CD4-positive, alpha-beta T cell treated with Interferon alpha-2 for 1 hour (primary cell): ENCODE measurements around the gene PALLD.
A peak's percentile ranks its signal among the peaks of the same experiment; 100 is the strongest.

Experiments used
- DNase-seq, 2 donors: peaks; one replicate each; pipeline ENCODE4 v3.0.0-alpha.2; 2020 to 2022

Gene PALLD

GRCh38 chr4:168736860-168737805, 240.3 kb downstream of the PALLD start:
- DNase-seq: no peak

DNA sequence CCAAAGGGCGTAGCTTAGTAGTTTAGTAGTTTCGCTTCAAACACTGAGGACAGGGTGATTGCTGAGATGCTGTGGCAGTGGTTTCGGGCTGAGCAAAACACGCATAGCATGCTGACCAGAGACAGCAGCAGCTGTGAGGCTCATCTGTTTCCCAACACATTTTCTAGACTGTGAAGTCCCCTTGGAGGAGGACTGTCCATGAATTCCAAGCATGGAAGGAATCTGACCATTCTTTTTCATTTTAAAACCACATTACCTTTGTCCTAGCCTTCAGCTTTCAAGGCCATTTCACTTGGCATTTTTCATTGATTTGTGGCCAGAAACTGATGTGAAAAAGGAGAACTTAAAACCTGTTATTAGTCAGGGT, 240.9 kb downstream of the PALLD start:
- DNase-seq: no peak

DNA sequence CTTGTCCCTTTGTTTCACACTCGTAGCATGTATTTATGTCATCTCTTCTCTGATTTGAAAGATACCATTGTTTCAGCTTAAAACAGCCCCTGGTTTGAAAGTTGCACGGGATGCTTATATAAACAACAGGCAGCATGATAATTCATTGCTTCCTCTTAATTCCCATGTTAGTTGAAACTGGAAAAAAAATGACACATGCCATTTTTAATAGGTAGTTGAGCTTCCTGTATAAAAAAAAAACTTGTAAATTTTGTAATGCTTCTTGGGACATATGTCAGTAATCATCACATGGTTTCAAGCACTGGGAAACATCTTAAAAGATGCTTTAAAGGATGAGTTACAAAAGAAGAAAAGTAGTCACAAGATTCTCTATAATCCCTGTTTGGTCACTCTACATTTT, 243.0 kb downstream of the PALLD start:
- DNase-seq: no peak

- DNase-seq: no peak
Measured at GRCh38 chr4:168740691-168741090, 243.8 kb downstream of the PALLD start.

DNA sequence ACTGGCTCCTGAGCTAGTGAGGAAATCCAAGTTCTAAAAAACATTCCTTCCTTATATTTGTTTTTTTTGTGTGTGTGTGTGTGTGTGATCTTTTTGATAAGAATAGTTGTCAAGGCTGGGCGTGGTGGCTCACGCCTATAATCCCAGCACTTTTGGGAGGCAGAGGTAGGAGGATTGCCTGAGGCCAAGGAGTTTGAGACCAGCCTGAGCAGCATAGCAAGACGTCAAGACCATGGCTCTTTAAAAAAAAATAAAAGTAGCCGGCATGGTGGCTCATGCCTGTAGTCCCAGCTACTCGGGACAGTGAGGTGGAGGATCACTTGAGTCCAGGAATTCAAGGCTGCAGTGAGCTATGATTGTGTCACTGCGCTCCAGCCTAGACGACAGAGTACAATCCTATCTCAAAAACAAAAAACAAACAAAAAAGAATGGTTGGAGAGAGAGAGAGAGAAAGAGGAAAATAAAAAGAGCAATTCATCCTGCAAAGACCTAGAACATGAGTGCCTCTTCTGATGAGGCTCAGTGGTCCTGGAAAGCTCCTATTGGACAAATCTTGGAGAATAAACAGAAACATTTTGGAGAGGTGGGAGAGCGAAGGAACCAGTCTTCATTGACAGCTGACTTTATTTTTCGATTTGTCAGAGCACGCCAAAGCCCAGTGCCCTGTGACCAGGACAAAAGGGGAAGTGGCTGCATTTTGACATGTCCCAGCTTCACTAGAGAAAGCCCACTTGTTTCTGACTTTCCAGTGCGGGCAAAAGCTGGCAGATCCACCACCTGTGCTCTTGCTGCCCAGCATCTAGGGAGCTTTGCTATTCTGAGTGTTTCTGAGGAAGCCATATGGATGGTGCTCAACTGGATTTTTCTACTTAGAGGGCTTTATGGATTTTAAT, 244.7 kb downstream of the PALLD start:
- DNase-seq: peak in 1 of 2 donors; percentile 9

GRCh38 chr4:168743131-168743530, 246.3 kb downstream of the PALLD start:
- no peak for DNase-seq

DNA sequence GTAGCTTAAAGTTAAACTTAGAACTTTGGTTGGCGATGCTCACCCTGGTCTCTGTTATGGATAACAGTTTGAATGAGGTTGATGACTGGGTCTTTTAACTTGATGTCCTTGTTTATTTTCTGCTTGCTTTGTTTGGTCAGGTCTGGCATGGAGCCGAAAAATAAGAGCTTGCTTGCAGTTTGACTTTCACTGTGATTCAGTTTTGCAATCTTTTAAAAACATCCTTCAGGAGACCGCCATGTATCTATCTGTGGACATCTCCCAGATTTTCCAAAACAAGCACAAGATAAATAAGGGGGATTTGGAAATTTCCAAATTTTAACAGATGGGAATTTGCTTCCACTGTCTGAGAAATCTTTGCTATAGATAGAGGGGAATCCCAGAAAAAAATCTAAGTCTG, 246.7 kb downstream of the PALLD start:
- DNase-seq: no peak

DNA sequence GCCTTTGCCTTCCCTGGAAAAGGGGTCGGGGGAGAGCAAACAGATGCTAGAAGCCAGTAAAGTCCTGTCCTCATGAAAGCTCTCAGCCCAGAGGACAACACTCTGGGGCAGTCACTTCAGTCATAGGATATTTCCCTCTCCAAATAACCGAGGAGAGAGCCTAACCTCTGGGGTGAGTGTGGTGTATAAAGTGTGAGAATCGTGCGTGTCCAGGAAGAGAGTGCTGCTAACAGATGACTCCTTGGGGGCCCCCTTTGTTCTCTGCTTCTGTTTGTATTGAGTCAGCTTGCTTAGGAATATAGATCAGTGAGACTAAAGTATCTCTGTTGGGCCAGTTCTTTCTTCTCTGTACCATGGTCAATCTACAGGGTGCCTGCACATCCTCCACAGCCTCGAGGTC, 247.2 kb downstream of the PALLD start:
- no peak for DNase-seq

GRCh38 chr4:168748807-168749206, 252.0 kb downstream of the PALLD start:
- DNase-seq: no peak

GRCh38 chr4:168751263-168752225, 254.7 kb downstream of the PALLD start:
- DNase-seq: no peak

- DNase-seq: no peak
Measured at GRCh38 chr4:168755598-168756477, 259.0 kb downstream of the PALLD start.

DNA sequence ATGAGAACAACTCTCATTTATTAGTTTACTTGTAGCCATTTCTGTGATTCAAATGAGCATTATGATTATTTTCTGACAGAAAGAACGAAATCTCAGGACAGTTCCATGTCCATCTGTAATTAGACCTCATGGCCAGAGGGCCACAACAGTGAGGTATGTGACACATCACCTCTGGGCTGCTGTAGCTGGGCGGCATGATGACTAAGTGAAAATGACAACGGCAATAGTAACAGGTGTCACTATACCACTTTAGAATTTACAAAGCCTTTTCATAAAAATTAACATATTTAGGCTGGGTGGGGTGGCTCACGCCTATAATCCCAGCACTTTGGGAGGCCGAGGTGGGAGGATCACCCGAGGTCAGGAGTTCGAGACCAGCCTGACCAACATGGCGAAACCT, 260.6 kb downstream of the PALLD start:
- DNase-seq: no peak

DNA sequence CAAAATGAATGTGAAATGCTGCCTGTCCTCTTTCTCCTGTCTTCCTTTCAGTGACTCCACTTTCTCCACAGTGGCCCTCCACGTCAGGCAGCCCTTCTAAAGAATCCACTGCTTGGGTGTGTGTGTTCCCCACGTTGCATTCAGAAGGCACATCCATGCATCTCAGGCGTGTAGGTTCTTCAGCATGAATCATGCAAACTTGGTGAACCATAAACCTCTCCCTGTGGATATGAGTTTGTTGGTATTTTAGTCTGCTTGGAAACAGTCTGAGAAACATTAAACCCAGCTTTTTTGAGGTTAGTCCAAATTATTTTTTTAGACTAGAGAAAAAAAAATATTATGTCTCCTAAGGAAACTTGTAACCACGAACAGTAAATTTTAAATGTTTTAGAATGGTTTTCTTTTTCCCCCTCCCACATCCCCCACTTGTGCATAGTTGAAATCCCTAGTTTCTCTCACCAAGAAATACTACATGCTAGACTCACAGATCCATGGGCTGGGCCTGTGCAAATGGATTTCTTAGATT, 261.6 kb downstream of the PALLD start:
- DNase-seq: no peak

DNA sequence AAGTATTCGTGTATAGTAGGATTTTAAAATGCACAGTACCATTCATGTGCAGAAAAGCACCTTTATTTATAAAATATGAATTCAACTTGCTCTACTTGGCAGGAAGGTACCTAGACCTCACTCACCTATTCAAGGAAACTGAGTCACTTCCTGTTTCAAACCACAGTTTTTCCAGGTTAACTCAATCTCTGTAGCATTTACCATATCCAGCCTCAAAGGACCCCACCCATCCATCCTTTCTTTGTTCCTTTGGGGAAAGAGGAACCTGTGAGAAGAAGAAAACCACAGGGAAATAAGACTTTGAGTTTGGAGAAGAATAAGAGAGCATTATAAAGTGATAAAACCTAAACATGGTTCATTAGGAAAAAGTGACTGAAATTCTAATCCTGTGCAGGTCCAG, 262.5 kb downstream of the PALLD start:
- DNase-seq: no peak

- DNase-seq: peak; percentile 7 to 36
Measured at GRCh38 chr4:168759959-168760527, 263.2 kb downstream of the PALLD start.

- DNase-seq: no peak
Measured at GRCh38 chr4:168761066-168761465, 264.2 kb downstream of the PALLD start.

- no peak for DNase-seq
Measured at GRCh38 chr4:168765322-168765721, 268.5 kb downstream of the PALLD start.

DNA sequence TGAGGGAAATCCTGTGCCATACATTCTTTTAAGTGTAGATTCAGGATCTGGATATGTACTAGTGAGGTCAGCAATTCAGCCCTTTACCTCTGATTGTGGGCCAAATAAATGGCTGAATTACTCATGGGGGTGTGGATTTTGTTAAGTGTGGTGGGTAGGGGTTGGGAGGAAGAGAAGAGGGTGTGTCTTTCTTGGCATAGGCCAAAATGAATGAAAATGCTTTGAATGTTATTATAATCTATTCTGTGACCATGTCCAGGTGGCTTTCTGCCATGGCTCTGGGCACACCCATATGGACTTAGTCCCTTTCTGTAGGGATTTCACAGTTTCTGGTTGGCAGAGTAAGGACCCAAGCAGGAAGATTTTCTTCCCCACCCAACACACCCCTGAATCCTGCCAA, 268.9 kb downstream of the PALLD start:
- DNase-seq: no peak

- DNase-seq: no peak
Measured at GRCh38 chr4:168766604-168767316, 269.9 kb downstream of the PALLD start.

DNA sequence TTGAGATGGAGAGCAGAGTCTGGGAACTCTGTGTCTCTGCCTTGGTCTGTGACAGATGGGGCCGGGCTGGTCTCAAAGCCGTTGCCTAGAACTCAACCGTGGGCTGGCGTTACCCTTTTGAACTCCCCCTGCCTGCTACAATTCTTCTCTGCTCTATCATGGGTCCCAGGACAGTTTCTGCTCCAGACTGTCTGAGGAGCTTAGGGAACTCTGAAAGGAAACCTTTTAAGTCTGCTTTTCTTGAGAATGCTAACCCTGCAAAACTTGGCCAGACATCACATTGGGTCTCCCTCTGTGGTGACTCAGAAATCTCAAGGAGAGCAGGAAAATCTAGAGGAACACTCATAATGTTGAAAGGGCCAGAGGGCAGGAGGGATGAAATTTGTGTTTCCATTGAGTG, 272.6 kb downstream of the PALLD start:
- DNase-seq: no peak
